HG03280 (cell line): Measurements from ENCODE around the gene TNNT2.

Experiments used
- ATAC-seq: cut with Tn5 transposase; IDR thresholded peaks from one replicate; pipeline ENCODE4 v1.9.1; 2021; ENCODE audit warnings: mild to moderate bottlenecking, moderate library complexity; ENCODE audit not compliant: unreplicated experiment

Gene TNNT2

DNA sequence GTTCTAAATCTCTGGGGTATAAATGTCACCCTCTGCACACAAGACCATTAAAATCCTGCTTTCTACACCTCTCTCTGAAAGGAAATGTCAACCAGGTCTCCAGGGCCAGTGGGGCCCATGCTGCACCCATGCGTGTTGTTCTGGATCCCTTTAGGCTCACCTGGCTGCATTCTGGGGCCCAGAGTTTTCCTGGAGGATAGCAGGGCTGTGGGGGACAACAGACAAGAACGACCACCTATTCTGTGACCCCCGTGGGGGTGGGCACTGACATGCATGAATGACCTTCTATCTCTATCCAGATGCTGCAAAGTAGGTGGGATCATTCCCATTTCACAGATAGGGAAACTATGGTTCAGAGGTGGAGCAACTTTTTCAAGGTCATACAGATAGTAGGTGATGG is 41.6 kb downstream of the TNNT2 start:
- no peak for ATAC-seq

DNA sequence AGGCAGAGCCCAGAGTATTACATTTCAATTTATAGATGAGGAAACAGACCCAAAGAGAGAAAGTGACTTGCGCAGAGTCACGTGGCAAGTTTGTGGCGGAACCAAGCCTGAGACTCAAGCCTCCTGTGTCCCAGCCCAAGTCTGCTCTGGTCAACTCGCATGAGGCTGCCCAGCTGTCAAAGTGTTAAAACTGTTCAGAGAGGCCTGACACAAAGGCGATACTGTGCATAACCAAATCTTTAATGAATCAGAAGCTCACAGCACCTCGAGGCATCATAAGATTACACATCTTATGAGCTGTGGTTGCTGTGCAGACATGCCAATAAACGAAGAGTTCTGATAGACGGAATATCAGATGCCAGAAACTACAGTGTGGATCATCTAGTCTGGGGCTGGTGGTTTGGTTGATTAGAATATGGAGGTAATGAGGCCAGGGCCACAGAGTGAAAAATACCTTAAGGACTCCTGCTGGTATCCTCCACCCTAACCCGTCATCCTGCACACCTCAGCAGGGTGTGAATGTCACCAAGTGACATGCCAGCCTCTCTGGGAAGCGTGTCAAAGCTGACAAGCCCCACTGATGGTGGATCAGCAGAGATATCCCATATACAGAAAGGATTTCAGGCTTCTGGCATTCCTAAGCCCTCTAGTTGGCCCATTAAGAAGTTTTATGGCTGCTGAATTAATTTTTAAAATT is 42.2 kb downstream of the TNNT2 start:
- ATAC-seq, result no peak

DNA sequence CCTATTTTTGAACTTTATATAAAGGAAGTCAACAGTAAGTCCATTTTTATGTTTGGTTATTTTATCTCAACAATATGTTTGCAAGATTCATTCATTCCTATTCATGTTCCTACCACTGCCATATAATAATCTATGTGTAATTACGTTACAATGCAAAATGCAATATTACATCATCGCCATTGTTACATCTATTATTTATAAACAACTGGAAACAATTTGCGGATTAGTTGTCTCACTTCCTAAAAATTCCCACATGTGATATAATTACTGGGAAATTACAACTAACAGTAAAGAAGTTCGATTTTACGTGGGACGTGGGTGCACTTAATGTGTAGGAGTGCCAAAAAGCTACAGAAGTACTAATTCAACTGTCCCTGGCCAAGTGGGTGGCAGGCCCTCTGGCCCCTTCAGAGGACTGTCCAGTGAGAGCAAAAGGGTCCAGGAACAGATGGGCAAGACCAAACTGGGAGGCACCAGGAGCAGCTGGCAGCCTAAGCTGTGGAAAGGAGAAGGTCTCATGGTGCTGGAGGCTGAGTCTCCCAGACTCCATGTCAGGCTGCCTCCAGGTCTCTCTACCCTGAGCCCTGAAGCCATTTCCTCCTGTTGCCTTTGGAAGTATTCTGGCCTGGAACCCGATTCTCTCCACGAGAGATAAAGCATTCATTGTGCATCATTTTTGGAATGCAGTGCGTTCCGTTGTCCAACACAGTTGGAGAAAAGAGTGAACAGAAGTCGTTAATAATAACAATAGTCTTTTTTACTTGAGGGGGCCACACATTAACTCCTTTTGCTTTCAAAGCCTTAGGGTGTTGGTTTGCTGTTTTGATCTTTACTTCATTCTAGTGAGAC is 42.9 kb downstream of the TNNT2 start:
- ATAC-seq, result no peak

DNA sequence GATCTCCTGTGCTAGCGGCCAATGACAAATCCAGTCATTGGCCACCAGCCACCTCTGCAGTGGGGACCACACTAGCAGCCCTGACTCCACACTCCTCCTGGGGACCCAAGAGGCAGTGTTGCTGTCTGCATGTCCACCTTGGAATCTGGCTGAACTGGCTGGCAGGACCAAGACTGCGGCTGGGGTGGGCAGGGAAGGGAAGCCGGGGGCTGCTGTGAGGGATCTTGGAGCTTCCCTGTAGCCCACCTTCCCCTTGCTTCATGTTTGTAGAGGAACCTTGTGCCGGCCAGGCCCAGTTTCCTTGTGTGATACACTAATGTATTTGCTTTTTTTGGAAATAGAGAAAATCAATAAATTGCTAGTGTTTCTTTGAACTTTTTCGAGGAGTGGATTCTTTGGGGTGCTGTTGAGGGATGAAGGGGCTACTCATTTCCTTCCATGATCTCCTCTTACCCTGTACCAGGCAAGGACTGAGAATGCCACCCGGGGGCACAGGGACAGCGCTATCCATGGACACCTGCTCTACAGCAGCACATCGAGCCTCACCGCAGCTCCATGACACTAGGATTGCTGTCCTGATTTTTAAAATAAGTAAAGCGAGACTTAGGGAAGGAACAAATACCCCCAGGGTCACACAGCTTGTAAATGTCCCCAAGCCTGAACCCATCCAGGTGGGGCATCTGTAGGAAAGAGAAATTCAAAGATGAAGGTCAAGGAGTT is 44.7 kb downstream of the TNNT2 start:
- no peak for ATAC-seq

DNA sequence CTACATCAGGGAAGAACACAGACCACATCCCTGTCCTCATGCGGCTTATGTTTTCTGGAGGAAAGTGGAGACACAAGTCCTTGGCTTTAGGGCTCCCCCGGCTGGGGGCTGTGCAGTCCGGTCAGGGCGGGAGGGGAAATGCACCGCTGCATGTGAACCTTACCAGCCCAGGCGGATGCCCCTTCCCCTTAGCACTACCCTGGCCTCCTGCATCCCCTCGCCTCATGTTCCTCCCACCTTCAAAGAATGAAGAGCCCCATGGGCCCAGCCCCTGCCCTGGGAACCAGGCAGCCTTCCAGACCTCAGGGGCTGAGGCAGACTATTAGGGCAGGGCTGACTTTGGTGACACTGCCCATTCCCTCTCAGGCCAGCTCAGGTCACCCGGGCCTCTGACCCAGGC is 45.5 kb downstream of the TNNT2 start:
- no peak for ATAC-seq

DNA sequence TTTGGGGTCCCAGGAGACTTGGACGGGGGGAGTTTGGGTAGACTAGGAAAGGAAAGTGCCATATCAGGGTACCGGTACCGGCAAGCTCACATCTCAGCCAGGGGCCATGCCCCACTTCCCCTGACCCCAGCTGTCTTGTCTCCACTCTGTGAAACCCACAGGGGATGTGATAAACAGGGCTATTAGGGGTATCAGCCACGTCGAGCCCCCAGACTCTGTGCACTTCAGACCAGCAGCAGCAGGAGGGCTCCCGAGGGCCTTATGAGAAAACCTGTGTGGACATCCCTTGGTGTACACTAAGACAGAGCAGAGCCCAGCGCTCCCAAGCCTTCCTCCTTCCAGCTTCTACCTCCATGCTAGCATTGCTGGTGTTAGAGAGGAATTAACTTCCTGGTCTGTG is 46.3 kb downstream of the TNNT2 start:
- no peak for ATAC-seq

DNA sequence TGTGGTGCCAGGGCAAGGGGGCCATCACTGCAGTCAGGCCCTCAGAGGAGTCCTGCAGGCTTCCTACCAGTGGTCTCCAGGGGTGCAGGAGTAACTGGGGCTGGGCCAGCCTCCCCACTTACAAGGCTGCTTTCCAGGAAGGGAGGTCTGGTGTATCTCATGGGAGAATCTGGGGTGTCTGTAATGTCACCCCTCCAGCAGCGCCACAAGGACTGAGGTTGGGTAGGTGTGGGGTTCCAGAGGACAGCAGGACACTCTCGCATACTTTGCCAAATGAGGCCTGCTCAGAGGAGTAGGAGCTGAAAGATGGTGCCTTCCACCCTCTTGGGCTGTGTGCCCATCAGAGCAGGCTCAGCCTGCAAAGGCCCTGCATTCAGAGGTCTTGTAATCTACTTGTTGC is 46.9 kb downstream of the TNNT2 start:
- ATAC-seq, result no peak

DNA sequence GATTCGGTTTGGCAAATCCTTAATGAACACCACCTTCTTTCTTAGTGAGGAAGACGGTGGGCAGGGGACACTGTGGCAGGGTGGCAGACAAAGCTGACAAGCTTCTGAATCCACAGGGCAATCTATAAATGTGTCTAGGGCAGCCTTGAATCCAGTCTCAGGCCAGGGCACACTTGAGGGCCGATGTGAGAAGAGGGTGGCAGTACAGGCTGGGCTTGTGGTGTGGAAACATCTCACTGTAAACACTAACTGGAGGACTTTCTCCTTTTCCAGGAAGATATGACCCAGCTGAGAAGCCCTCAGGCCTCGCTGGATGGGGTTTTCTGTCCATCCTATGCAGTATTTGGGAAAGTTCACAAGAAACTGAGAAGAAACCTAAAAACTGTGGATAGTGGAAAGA is 47.7 kb downstream of the TNNT2 start:
- no peak for ATAC-seq

DNA sequence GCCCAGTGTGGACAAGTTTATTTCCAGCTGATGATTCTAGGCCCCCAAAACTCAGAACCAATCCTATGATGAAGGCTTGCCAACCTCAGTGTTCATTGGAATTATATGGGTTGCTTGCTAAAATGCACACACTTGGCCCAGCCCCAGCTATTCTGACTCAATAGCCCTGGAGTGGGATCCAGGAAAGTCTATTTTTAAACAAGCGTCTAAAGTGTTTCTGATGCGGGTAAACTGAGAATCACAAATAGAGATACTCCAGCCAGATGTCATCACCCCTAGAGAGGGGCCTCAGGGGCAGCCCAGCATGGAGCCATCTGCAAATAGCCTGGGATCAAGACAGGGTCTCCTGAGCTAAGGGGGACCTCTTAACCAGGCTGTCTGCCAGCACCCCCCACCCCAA is 48.2 kb downstream of the TNNT2 start:
- ATAC-seq, result no peak

DNA sequence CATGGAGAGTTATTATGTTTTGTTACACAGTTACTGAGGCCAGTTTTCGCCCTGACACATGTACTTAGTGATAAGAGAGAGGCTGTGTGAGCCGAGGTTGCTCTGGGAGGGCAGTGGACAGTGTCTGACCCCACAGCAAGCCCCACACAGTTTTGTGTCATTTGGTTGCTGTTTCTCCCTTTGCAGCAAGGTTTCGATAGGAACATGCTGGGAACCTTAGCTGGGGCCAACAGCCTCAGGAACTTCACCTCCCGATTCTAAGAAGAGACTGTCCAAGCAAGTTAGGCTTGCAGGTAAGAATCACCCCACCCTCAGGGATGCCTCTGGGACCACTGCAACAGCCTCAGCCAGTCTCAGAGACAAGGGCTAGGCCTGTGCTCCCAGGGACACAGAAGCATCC is 48.9 kb downstream of the TNNT2 start:
- ATAC-seq, result no peak

DNA sequence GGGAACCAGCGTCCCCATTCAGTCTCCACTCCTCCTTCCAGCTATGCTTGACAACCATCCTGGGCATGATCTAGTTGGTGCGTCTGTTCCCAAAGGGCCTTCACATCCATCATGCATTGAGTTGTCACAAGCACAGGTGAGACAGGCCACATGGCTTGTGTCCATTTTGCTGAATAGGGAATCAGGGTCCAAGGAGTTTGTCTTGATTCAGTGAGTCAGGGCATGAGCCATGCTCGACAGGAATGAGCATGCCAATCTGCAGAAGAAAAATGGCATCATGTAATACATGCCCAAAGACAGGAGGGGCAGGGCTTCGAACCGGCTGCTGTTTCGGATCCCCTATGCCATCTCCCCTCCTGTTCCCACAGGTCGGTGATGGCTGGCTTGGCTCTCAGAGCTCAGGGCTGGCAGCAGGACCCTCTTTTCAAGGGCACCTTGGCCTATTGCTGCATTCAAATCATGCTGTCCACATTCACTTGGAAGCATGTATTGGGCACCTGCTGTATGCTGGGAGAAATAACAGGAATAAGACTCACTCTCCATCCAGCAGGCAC is 49.7 kb downstream of the TNNT2 start:
- no peak for ATAC-seq

DNA sequence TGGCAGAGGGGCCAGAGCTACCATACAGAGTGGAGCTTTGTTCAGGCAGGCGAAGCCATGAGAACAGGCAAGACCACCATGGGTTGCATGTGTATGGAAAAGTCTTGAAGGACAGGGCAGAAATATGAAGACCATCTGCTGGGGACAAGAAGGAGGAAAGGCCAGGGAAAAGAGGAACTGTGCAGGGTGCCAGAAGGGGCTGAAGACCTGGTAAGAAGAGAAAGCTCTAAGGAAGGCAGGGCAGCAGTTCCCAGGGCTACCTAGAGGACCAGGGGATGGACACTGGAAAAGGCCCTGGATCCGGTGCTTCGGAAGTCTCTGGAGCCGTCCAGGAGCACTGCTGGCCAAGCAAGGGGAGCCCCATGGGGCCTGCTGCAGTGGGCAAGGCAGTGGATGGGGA is 50.8 kb downstream of the TNNT2 start:
- ATAC-seq, result no peak

DNA sequence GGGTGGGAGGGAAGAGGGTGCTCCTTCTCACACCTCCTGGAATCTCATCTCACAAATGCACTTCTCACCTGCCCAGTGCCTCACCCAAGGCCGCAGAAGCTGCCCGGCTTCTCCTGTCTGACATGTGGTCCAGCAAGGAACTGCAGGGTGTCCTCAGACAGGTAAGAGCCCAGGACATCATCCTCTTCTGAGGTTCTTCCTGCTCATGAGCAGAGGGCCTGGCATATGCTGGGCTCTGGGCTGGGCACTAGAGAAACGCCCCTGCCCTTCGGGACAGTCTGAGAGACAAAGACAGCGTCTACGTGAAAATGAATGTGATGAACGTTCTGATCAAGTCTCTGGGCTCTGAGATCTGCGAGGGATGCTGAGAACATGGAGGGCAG is 51.8 kb downstream of the TNNT2 start:
- no peak for ATAC-seq

DNA sequence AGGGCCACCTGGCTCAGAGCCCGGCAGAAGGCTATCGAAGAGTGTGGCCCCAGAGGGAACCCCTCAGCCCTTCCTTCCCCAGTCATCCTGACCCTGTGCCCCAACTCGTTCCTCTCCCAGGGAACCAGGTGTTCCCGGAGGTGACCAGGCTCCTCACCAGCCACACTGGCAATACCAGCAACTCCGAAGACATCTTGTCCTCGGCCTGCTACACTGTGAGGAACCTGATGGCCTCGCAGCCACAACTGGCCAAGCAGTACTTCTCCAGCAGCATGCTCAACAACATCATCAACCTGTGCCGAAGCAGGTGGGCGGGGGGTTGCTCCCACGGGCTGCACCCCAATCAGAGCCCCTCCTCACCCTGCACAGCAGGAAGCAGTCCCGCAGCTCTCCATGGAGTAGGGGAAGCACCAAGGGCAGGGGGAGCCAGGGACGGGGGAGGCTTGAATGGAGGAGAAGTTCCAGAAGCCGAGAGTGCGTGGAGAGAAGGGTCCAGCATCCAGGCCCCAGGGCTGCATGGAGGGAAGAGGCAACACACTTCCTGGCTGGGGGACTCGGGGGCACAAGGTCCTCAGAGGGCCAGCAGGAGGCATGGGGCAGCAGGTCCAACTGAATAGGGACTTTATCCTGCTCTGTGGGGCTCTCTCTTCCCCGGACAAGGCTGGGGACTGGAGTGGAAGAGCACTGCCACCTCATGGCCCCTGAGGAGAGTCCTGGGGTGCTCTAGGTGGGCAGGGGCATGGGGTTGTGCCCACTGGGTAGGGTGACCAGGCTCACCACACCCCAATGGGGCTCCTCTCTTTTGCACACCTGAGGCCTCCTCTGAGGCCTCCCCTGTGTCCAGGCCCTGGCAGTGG is 52.4 kb downstream of the TNNT2 start:
- ATAC-seq, result no peak

DNA sequence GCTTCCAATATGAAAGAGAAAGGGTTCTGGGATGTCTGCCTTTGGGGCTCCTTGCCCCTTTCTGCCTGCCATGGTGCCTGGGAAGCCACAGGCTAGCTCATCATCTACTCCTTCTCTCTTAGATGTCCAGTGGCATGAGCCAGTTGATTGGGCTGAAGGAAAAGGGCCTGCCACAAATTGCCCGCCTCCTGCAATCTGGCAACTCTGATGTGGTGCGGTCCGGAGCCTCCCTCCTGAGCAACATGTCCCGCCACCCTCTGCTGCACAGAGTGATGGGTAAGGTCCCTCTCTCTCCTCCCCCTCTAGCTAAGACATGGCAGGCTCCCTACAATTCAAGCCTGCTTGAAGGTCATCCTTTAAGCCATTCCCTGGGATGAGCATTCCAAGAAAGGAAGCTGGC is 53.2 kb downstream of the TNNT2 start:
- no peak for ATAC-seq

DNA sequence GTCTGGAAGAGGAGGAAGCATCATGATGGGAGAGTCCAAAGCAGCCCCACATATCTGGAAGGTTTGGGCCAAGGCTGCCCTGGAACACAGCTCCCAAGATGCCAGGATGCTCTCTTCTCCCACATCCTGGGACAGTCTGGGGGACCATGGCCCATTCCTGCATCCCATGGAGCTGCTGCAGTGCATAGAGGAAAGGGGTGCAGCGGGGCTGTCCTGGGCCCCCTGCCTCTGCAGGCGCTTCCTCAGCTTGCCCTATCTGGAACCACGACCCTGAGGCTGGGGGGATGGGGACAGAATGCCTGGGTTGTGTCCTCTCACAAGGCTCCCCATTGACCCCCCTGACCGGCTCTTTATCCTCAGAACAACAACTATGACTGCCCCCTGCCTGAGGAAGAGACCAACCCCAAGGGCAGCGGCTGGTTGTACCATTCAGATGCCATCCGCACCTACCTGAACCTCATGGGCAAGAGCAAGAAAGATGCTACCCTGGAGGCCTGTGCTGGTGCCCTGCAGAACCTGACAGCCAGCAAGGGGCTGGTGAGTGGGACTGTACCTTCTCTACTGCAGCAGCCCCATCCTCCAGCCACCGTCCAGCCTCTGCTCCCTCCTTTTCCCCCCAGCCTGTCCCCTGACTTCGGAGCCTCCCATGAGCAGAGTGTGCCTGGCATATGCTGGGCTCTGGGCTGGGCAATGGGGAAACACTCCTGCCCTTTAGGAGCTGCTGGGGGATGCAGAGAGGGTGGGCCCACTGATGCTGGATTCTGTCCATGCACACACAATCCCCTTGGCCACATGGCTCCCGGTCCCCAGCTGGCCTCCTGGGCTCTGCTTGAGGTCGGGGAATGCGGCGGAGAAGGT is 54.6 kb downstream of the TNNT2 start:
- ATAC-seq, result no peak

DNA sequence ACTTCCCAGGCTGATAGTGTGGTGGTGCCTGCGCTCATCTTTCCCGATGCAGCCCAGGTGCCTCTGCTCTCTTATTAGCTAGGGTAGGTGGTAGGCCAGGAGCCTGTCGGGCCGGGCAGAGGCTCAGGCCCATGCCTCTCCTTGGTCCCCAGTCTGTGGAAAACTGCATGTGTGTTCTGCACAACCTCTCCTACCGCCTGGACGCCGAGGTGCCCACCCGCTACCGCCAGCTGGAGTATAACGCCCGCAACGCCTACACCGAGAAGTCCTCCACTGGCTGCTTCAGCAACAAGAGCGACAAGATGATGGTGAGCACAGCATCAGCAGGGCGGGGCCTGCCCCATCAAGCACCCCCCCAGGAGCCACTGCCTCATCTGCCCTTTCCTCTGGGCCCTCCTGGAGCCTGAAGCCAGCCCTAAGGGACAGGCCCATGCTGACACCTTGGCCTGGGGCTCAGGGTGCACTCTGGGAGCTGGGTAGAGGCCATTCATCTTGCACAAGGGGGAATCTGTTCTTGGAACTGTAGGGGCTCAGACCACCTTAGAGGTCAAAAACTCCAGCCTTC is 55.6 kb downstream of the TNNT2 start:
- no peak for ATAC-seq

DNA sequence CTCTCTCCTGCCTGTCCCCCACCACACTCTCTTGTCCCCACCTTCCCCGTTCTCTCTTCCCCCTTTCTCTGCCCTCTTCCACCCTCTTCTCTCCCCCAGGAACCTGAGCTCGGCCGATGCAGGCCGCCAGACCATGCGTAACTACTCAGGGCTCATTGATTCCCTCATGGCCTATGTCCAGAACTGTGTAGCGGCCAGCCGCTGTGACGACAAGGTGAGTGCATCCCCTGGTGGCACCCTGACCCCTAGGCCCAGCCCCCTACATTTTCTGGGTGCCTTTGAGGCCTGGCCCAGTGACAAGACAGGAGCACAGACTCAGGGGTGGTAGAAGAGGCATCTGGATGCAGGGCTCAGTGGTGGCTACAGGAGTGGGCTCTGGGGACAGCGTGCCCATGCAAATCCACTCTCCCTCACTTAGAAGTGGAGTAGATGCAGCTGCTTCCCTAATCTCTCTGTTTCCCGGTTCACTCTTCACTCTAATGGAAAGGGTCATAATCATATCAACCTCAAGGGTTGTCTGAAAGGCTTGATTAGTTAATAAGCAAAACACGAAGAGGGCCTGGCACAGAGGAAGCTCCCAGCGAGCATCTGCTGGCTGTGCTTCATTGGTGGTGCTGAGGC is 57.2 kb downstream of the TNNT2 start:
- ATAC-seq, result no peak

DNA sequence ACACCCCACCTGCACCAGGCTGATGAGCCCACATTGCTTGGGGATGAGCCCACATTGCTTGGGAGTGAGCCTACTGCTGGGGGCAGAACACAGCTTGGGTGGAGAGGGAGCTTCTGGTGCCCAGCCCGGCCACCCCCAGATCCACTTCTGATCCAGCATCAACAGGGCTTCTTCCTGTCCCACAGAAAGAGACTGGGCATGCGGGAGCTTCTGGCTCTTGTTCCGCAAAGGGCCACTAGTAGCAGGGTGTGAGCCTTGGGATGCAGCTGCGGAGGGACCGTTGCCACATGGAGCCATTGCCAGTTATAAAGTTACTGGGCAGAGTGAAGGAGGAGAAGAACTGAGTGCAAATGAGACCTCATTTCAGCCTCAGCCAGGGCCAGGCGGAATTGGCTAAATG is 57.8 kb downstream of the TNNT2 start:
- ATAC-seq, result no peak
